GM12878 (cell line): ENCODE data around the gene SIK3. TPM values are rescaled to one million over a fixed set of nuclear protein-coding genes. Genes with fewer than 3 reads are reported as not detected.

Experiments
- ATAC-seq: fragments of 200-7000 bp; cut with Tn5 transposase; 3 replicates; pipeline ENCODE4 v1.9.1; 2020; ENCODE audit warnings: mild to moderate bottlenecking, moderate library complexity
- BruUV-seq: library from RNA; stranded (reverse); fragments of 400-500 nt; replicated peaks from 2 replicates; lab custom pipeline; 2021; lab: Mats Ljungman, UMichigan
- CTCF ChIA-PET: fragments of 300-600 bp; sonication (Branson Sonifier 250); formaldehyde crosslinking; extraction: SDS; loops from one replicate; lab custom pipeline; 2021; ENCODE audit warnings: inconsistent platforms; lab: Yijun Ruan, JAX
- POLR2A ChIA-PET: fragments of 350-600 bp; formaldehyde crosslinking; extraction: SDS; loops from one replicate; lab custom pipeline; 2021; ENCODE audit warnings: inconsistent platforms; lab: Charles Lee
- RAD21 ChIA-PET: fragments of 300-600 bp; sonication (Branson Sonifier 250); formaldehyde crosslinking; loops from one replicate; lab custom pipeline; 2023; ENCODE audit warnings: antibody characterized with exemption; ENCODE audit not compliant: unreplicated experiment; lab: Charles Lee
- SMC1A ChIA-PET: fragments of 300-600 bp; sonication (Branson Sonifier 250); formaldehyde crosslinking; loops from one replicate; lab custom pipeline; 2023; ENCODE audit not compliant: unreplicated experiment, uncharacterized antibody; lab: Charles Lee
- DNase-seq: peaks from one replicate; pipeline ENCODE4 v3.0.0-alpha.2; 2011; ENCODE audit warnings: low read depth, low spot score
- FAIRE-seq: peaks from 3 replicates; lab custom pipeline; 2011; peaks lifted over from hg19 to GRCh38; lab: Jason Lieb, UNC
- H2AFZ ChIP-seq: 2 replicates; pipeline ENCODE4 v1.6.0; 2011; ENCODE audit warnings: low read depth, low read length, control low read depth; ENCODE audit not compliant: control insufficient read depth
- H3K27ac ChIP-seq: 2 replicates; pipeline ENCODE4 v1.5.1; 2011; ENCODE audit warnings: control low read depth; ENCODE audit not compliant: control insufficient read depth, insufficient read depth
- H3K27me3 ChIP-seq, 2 experiments: replicated peaks in 1 of 2; 2 replicates each; pipeline versions ENCODE4 v1.6.0 to v1.6.1; 2011; ENCODE audit warnings: low read length in 1 of 2; ENCODE audit not compliant: control insufficient read depth in 2 of 2, insufficient read depth in 2 of 2
- H3K36me3 ChIP-seq, 2 experiments: 2 replicates each; pipeline ENCODE4 v1.5.1; 2011; ENCODE audit warnings: low read length in 1 of 2; ENCODE audit not compliant: control insufficient read depth in 2 of 2, insufficient read depth in 2 of 2
- H3K4me1 ChIP-seq: 2 replicates; pipeline ENCODE4 v1.6.1; 2011; ENCODE audit warnings: mild to moderate bottlenecking, low read length, moderate library complexity, mixed read lengths; ENCODE audit not compliant: control insufficient read depth, insufficient read depth
- H3K4me2 ChIP-seq: 2 replicates; pipeline ENCODE4 v1.6.0; 2011; ENCODE audit warnings: control low read depth; ENCODE audit not compliant: control insufficient read depth, insufficient read depth
- H3K4me3 ChIP-seq: fragments of 200-600 bp; sonication (generic); 2 replicates; pipeline ENCODE4 v1.5.1; 2016
- H3K79me2 ChIP-seq: 2 replicates; pipeline ENCODE4 v1.6.0; 2011; ENCODE audit warnings: low read length; ENCODE audit not compliant: control insufficient read depth, insufficient read depth
- H3K9ac ChIP-seq: 2 replicates; pipeline ENCODE4 v1.8.0; 2011; ENCODE audit warnings: low read length, control low read depth, mixed read lengths; ENCODE audit not compliant: control insufficient read depth, insufficient read depth
- H3K9me3 ChIP-seq: replicated peaks from 3 replicates; pipeline ENCODE4 v1.5.1; 2011; ENCODE audit warnings: mild to moderate bottlenecking, low read length; ENCODE audit not compliant: control insufficient read depth, insufficient read depth
- H4K20me1 ChIP-seq: 2 replicates; pipeline ENCODE4 v1.6.0; 2011; ENCODE audit not compliant: control insufficient read depth, insufficient read depth
- BACH1 ChIP-seq: fragments of 450-650 bp; IDR thresholded peaks from 2 replicates; pipeline ENCODE4 v1.6.1; 2017; ENCODE audit warnings: mild to moderate bottlenecking, borderline replicate concordance
- CHD4 ChIP-seq: fragments of 200-600 bp; sonication (generic); IDR thresholded peaks from 2 replicates; pipeline ENCODE4 v1.6.1; 2016; ENCODE audit warnings: mild to moderate bottlenecking
- EGR1 ChIP-seq, 2 experiments: IDR thresholded peaks; 1 replicate in 1 of 2; 2 replicates in 1 of 2; pipeline ENCODE4 v1.6.1; 2011 to 2012; ENCODE audit warnings: low read depth in 2 of 2, low read length in 2 of 2, borderline replicate concordance in 1 of 2, mild to moderate bottlenecking in 1 of 2, moderate library complexity in 1 of 2
- GABPA ChIP-seq: IDR thresholded peaks from 2 replicates; pipeline ENCODE4 v1.6.1; 2014; ENCODE audit warnings: antibody characterized with exemption, low read depth, mild to moderate bottlenecking, inconsistent platforms
- LARP7 ChIP-seq: fragments of 450-650 bp; IDR thresholded peaks from 2 replicates; pipeline ENCODE4 v1.6.1; 2017; ENCODE audit warnings: mild to moderate bottlenecking
- MEF2B ChIP-seq: fragments of 450-650 bp; IDR thresholded peaks from 2 replicates; pipeline ENCODE4 v1.6.1; 2018; ENCODE audit warnings: mild to moderate bottlenecking, moderate library complexity; ENCODE audit not compliant: partially characterized antibody, poor library complexity, severe bottlenecking
- NR2C1 ChIP-seq: fragments of 450-650 bp; IDR thresholded peaks from 2 replicates; pipeline ENCODE4 v1.6.1; 2017; ENCODE audit warnings: antibody characterized with exemption, mild to moderate bottlenecking, moderate library complexity
- POLR2A ChIP-seq: IDR thresholded peaks from 2 replicates; pipeline ENCODE4 v1.6.1; 2011; ENCODE audit warnings: low read depth, mild to moderate bottlenecking, low read length
- SREBF2 ChIP-seq: IDR thresholded peaks from 2 replicates; pipeline ENCODE4 v1.6.1; 2012; ENCODE audit warnings: mild to moderate bottlenecking, low read length
- SUZ12 ChIP-seq: fragments of 200-600 bp; sonication (generic); IDR thresholded peaks from one replicate; pipeline ENCODE4 v1.6.1; 2018; ENCODE audit warnings: antibody characterized with exemption, mild to moderate bottlenecking; ENCODE audit not compliant: unreplicated experiment
- WGBS: methylation state at CpG from one replicate; pipeline ENCODE4 v1.1.6; 2016; ENCODE audit warnings: low lambda C conversion rate; ENCODE audit not compliant: insufficient replicate concordance, insufficient coverage; ENCODE audit errors: missing lambda C conversion rate; 5-methylcytosine and 5-hydroxymethylcytosine counted together
- in situ Hi-C: fragments of 300-500 bp; cut with MboI; formaldehyde crosslinking; loops from 9 replicates; pipeline ENCODE4 v1.14.3; 2018; ENCODE audit warnings: mixed read lengths
- intact Hi-C: fragments of 100-400 bp; cut with micrococcal nuclease; formaldehyde crosslinking; loops from one replicate; pipeline ENCODE4 v1.14.2; 2022; ENCODE audit not compliant: unreplicated experiment
- polyA plus RNA-seq, 11 experiments: library from polyadenylated mRNA; depleted of rRNA in 4 of 11; unstranded in 6 of 11; stranded (reverse) in 5 of 11; fragments of >200 nt; fragmentation: Nextera tagmentation in 4 of 11; fragmentation: Illumina TruSeq in 1 of 11; extraction: Ambion mirVana in 4 of 11; extraction: Trizol in 1 of 11; gene quantifications; 1 replicate in 1 of 11; 2 replicates in 10 of 11; pipeline versions ENCODE4 v1.2.1 to v1.2.3, GENCODE V29; 2011 to 2016; ENCODE audit warnings: inconsistent platforms in 2 of 11, missing spikeins in 2 of 11, low read depth in 1 of 11
- total RNA-seq, 4 experiments: library from RNA; depleted of rRNA in 3 of 4; stranded (reverse); fragments of >200 nt in 3 of 4; fragmentation: Illumina TruSeq in 1 of 4; extraction: Trizol in 1 of 4; gene quantifications; 2 replicates each; pipeline versions ENCODE4 v1.2.1 to v1.2.3, GENCODE V29; 2013 to 2021
- TF ChIP-seq, protein P1 (sequence below): IDR thresholded peaks from 2 replicates; pipeline ENCODE4 v1.6.1; 2011; ENCODE audit warnings: borderline replicate concordance, low read depth, mild to moderate bottlenecking, moderate library complexity, low read length; ENCODE audit not compliant: insufficient read depth, poor library complexity, severe bottlenecking
- TF ChIP-seq, protein P2 (sequence below): fragments of 450-650 bp; IDR thresholded peaks from 2 replicates; pipeline ENCODE4 v1.6.1; 2017; ENCODE audit warnings: antibody characterized with exemption, mild to moderate bottlenecking, moderate library complexity
- TF ChIP-seq, protein P3 (sequence below): fragments of 450-650 bp; IDR thresholded peaks from 2 replicates; pipeline ENCODE4 v1.6.1; 2017; ENCODE audit warnings: mild to moderate bottlenecking, moderate library complexity

Gene SIK3
- total and polyA plus RNA-seq, 10 of the 15 experiments (the other 5 are each of a cell fraction or from before 2014, with no cell fraction given), result 2.5 to 31.9 (median 11.1) TPM

DNA sequence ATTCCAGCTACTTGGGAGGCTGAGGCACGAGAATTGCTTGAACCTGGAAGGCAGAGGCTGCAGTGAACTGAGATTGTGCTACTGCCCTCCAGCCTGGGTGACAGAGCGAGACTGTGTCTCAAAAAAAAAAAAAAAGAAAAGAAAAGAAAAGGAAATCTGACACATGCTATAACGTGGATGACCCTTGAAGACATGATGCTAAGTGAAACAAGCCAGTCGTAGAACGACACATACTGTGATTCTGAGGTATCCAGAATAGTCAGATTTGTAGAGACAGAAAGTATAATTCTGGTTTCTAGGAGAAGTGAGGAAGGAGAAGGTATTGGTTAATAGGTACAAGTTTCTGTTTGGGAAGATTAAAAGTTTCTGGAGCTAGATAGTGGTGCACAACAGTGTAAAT is 299.9 kb downstream of the SIK3 start (continued):
- TF ChIP-seq, protein P1, sequence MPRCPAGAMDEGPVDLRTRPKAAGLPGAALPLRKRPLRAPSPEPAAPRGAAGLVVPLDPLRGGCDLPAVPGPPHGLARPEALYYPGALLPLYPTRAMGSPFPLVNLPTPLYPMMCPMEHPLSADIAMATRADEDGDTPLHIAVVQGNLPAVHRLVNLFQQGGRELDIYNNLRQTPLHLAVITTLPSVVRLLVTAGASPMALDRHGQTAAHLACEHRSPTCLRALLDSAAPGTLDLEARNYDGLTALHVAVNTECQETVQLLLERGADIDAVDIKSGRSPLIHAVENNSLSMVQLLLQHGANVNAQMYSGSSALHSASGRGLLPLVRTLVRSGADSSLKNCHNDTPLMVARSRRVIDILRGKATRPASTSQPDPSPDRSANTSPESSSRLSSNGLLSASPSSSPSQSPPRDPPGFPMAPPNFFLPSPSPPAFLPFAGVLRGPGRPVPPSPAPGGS, result no peak
- TF ChIP-seq EGR1 (IDR thresholded peaks at IDR 0.05; ENCODE audit: borderline replicate concordance in 1 of 2, low read depth in 2 of 2, low read length in 2 of 2) (no peak), MEF2B (no peak), NR2C1 (no peak), LARP7 (no peak), GABPA (no peak)
- TF ChIP-seq, protein P2, sequence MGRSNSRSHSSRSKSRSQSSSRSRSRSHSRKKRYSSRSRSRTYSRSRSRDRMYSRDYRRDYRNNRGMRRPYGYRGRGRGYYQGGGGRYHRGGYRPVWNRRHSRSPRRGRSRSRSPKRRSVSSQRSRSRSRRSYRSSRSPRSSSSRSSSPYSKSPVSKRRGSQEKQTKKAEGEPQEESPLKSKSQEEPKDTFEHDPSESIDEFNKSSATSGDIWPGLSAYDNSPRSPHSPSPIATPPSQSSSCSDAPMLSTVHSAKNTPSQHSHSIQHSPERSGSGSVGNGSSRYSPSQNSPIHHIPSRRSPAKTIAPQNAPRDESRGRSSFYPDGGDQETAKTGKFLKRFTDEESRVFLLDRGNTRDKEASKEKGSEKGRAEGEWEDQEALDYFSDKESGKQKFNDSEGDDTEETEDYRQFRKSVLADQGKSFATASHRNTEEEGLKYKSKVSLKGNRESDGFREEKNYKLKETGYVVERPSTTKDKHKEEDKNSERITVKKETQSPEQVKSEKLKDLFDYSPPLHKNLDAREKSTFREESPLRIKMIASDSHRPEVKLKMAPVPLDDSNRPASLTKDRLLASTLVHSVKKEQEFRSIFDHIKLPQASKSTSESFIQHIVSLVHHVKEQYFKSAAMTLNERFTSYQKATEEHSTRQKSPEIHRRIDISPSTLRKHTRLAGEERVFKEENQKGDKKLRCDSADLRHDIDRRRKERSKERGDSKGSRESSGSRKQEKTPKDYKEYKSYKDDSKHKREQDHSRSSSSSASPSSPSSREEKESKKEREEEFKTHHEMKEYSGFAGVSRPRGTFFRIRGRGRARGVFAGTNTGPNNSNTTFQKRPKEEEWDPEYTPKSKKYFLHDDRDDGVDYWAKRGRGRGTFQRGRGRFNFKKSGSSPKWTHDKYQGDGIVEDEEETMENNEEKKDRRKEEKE, result no peak

DNA sequence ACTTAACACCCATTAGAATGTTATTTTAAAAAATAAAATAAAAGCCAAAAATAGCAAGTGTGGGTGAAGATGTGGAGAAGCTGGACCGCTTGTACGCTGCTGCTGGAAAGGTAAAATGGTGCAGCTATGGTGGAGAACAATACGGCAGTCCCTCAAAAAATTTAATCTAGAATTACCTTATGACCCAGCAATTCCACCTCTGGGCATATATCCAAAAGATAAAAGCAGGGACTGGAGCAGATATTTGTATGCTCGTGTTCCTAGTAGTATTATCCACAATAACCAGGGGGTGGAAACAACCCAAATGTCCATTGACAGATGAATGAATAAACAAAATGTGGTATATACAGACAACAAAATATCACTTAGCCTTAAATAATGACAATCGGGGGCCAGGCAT is 300.4 kb downstream of the SIK3 start:
- CTCF ChIA-PET, result no interaction called here
- no TSS peak for BruUV-seq
- no peak overlapping the region for H2AFZ ChIP-seq
- FAIRE-seq (no peak), ATAC-seq (no peak), DNase-seq (no peak)
- no peaks in the 10 kb centered on the region for H3K79me2 ChIP-seq
- no peak overlapping the region for H3K27ac ChIP-seq
- intact Hi-C loops, result no loop called here
- SMC1A ChIA-PET, result no interaction called here
- 83% methylated on average over 5 of the region's 5 CpGs for WGBS
- H3K4me1 ChIP-seq, result no peaks in the 10 kb centered on the region
- no peaks in the 10 kb centered on the region for H3K36me3 ChIP-seq
- no peak overlapping the region for H3K4me2 ChIP-seq
- POLR2A ChIA-PET, result interaction anchor here (1.5 kb wide), 1 partner anchor 9 kb away, joined by 3 read pairs; no protein-coding TSS in a partner anchor
- H3K9ac ChIP-seq, result no peak overlapping the region
- H3K9me3 ChIP-seq, result no peaks in the 10 kb centered on the region
- no peak overlapping the region for H3K4me3 ChIP-seq
- in situ Hi-C loops, result no loop called here
- H4K20me1 ChIP-seq, result no peaks in the 10 kb centered on the region
- RAD21 ChIA-PET, result no interaction called here
- H3K27me3 ChIP-seq, result no peaks in the 10 kb centered on the region; a peak in 1 of 4 replicates
- TF ChIP-seq POLR2A (no peak), BACH1 (no peak), SREBF2 (no peak), CHD4 (no peak), SUZ12 (no peak)
- TF ChIP-seq, protein P3, sequence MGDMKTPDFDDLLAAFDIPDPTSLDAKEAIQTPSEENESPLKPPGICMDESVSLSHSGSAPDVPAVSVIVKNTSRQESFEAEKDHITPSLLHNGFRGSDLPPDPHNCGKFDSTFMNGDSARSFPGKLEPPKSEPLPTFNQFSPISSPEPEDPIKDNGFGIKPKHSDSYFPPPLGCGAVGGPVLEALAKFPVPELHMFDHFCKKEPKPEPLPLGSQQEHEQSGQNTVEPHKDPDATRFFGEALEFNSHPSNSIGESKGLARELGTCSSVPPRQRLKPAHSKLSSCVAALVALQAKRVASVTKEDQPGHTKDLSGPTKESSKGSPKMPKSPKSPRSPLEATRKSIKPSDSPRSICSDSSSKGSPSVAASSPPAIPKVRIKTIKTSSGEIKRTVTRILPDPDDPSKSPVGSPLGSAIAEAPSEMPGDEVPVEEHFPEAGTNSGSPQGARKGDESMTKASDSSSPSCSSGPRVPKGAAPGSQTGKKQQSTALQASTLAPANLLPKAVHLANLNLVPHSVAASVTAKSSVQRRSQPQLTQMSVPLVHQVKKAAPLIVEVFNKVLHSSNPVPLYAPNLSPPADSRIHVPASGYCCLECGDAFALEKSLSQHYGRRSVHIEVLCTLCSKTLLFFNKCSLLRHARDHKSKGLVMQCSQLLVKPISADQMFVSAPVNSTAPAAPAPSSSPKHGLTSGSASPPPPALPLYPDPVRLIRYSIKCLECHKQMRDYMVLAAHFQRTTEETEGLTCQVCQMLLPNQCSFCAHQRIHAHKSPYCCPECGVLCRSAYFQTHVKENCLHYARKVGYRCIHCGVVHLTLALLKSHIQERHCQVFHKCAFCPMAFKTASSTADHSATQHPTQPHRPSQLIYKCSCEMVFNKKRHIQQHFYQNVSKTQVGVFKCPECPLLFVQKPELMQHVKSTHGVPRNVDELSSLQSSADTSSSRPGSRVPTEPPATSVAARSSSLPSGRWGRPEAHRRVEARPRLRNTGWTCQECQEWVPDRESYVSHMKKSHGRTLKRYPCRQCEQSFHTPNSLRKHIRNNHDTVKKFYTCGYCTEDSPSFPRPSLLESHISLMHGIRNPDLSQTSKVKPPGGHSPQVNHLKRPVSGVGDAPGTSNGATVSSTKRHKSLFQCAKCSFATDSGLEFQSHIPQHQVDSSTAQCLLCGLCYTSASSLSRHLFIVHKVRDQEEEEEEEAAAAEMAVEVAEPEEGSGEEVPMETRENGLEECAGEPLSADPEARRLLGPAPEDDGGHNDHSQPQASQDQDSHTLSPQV, result no peak
